Measurements from ENCODE around the gene SNAPC4. TPM values are rescaled to one million over a fixed set of nuclear protein-coding genes. Genes with fewer than 3 reads are reported as not detected.

SNAPC4 gene
- 7.8 and 10.5 TPM in 2 replicates for total RNA-seq

- DNase-seq (ENCODE audit: low read depth, low spot score) = peak; percentile 48
These were observed at the start of gene SNAPC4 for GRCh38 chr9:136400038-136400834. Gene SNAPC4, minus strand, starts transcription at chr9:136400170. Its CDS starts 1,742 bp downstream, at chr9:136398428.

GRCh38 chr9:136448655-136449054 lies 48.7 kb upstream of the SNAPC4 start:
- no peak for DNase-seq (ENCODE audit: low read depth, low spot score)

- no peak for DNase-seq (ENCODE audit: low read depth, low spot score)
These were observed 47.3 kb upstream of the SNAPC4 start for GRCh38 chr9:136447173-136447778.

- DNase-seq (ENCODE audit: low read depth, low spot score) = no peak
These were observed 45.8 kb upstream of the SNAPC4 start for GRCh38 chr9:136445799-136446198.

GRCh38 chr9:136444102-136444501 lies 44.1 kb upstream of the SNAPC4 start:
- no peak for DNase-seq (ENCODE audit: low read depth, low spot score)

GRCh38 chr9:136443687-136444086 lies 43.7 kb upstream of the SNAPC4 start:
- no peak for DNase-seq (ENCODE audit: low read depth, low spot score)

- no peak for DNase-seq (ENCODE audit: low read depth, low spot score)
These were observed 43.1 kb upstream of the SNAPC4 start for GRCh38 chr9:136443087-136443486.

- no peak for DNase-seq (ENCODE audit: low read depth, low spot score)
These were observed 42.3 kb upstream of the SNAPC4 start for GRCh38 chr9:136442265-136442664.

GRCh38 chr9:136441681-136442245 lies 41.8 kb upstream of the SNAPC4 start:
- no peak for DNase-seq (ENCODE audit: low read depth, low spot score)

- DNase-seq (ENCODE audit: low read depth, low spot score) = no peak
These were observed 41.3 kb upstream of the SNAPC4 start for GRCh38 chr9:136441191-136441680.

GRCh38 chr9:136439481-136440408 lies 39.8 kb upstream of the SNAPC4 start, which contains the start of gene INPP5E:
Gene INPP5E, minus strand, starts transcription at chr9:136439845. Its CDS starts 426 bp downstream, at chr9:136439419.
- DNase-seq (ENCODE audit: low read depth, low spot score) = peak; percentile 15

- DNase-seq (ENCODE audit: low read depth, low spot score) = no peak
These were observed 38.8 kb upstream of the SNAPC4 start for GRCh38 chr9:136438548-136439480.

- no peak for DNase-seq (ENCODE audit: low read depth, low spot score)
These were observed 38.0 kb upstream of the SNAPC4 start for GRCh38 chr9:136437839-136438547.

GRCh38 chr9:136437430-136437829 lies 37.5 kb upstream of the SNAPC4 start:
- DNase-seq (ENCODE audit: low read depth, low spot score) = no peak

GRCh38 chr9:136436055-136436634 lies 36.2 kb upstream of the SNAPC4 start:
- DNase-seq (ENCODE audit: low read depth, low spot score) = no peak

- no peak for DNase-seq (ENCODE audit: low read depth, low spot score)
These were observed 34.7 kb upstream of the SNAPC4 start for GRCh38 chr9:136434580-136435169.

GRCh38 chr9:136433849-136434579 lies 34.0 kb upstream of the SNAPC4 start:
- no peak for DNase-seq (ENCODE audit: low read depth, low spot score)
